Nephron progenitor cell (in vitro differentiated cells): ENCODE measurements around the gene IGIP.

ENCODE experiments used
- DNase-seq: peaks from one replicate; pipeline ENCODE4 v3.0.0; 2021
- H3K27ac Mint-ChIP-seq: 2 replicates; pipeline ENCODE4 v1.8.0; 2021; ENCODE audit warnings: mild to moderate bottlenecking, moderate library complexity, mixed read lengths
- H3K27me3 Mint-ChIP-seq: 2 replicates; pipeline ENCODE4 v1.8.0; 2021; ENCODE audit warnings: mild to moderate bottlenecking, low read depth, mixed read lengths; ENCODE audit not compliant: poor library complexity
- H3K36me3 Mint-ChIP-seq: 2 replicates; pipeline ENCODE4 v1.8.0; 2021; ENCODE audit warnings: low read depth, mixed read lengths
- H3K4me1 Mint-ChIP-seq: 2 replicates; pipeline ENCODE4 v1.8.0; 2021; ENCODE audit warnings: mixed read lengths
- H3K4me3 Mint-ChIP-seq: 2 replicates; pipeline ENCODE4 v1.8.0; 2021; ENCODE audit warnings: mild to moderate bottlenecking, moderate library complexity, mixed read lengths
- H3K9me3 Mint-ChIP-seq: 2 replicates; pipeline ENCODE4 v1.8.0; 2021; ENCODE audit warnings: mild to moderate bottlenecking, moderate library complexity, mixed read lengths
- TF ChIP-seq, protein P1 (sequence below): fragments of 200-600 bp; sonication (generic); IDR thresholded peaks from 2 replicates; pipeline ENCODE4 v1.5.0; 2021; ENCODE audit warnings: antibody characterized with exemption

The IGIP gene

GRCh38 chr5:140112685-140113179 lies 13.0 kb upstream of the IGIP start:
- TF ChIP-seq, protein P1, sequence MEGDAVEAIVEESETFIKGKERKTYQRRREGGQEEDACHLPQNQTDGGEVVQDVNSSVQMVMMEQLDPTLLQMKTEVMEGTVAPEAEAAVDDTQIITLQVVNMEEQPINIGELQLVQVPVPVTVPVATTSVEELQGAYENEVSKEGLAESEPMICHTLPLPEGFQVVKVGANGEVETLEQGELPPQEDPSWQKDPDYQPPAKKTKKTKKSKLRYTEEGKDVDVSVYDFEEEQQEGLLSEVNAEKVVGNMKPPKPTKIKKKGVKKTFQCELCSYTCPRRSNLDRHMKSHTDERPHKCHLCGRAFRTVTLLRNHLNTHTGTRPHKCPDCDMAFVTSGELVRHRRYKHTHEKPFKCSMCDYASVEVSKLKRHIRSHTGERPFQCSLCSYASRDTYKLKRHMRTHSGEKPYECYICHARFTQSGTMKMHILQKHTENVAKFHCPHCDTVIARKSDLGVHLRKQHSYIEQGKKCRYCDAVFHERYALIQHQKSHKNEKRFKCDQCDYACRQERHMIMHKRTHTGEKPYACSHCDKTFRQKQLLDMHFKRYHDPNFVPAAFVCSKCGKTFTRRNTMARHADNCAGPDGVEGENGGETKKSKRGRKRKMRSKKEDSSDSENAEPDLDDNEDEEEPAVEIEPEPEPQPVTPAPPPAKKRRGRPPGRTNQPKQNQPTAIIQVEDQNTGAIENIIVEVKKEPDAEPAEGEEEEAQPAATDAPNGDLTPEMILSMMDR, result no peak
- H3K9me3 Mint-ChIP-seq, result no peaks in the 10 kb centered on the region
- peak overlapping the region; percentile 55 for H3K4me3 Mint-ChIP-seq
- DNase-seq, result no peak
- no peaks in the 10 kb centered on the region for H3K36me3 Mint-ChIP-seq
- peaks cover 96% of the 10 kb centered on the region for H3K27me3 Mint-ChIP-seq
- no peak overlapping the region for H3K27ac Mint-ChIP-seq
- peaks cover 30% of the 10 kb centered on the region for H3K4me1 Mint-ChIP-seq

- peak overlapping the region; percentile 87 for H3K4me3 Mint-ChIP-seq
- H3K36me3 Mint-ChIP-seq, result no peaks in the 10 kb centered on the region
- no peak overlapping the region for H3K27ac Mint-ChIP-seq
- H3K9me3 Mint-ChIP-seq, result no peaks in the 10 kb centered on the region
- TF ChIP-seq, protein P1, result no peak
- peaks cover 96% of the 10 kb centered on the region for H3K27me3 Mint-ChIP-seq
- peaks cover 31% of the 10 kb centered on the region for H3K4me1 Mint-ChIP-seq
- peak; percentile 41 for DNase-seq
Observed at GRCh38 chr5:140113180-140113698, 12.5 kb upstream of the IGIP start.

- Mint-ChIP-seq H3K36me3 (no peaks in the 10 kb centered on the region), H3K9me3 (no peaks in the 10 kb centered on the region), H3K4me3 (peak within 1 kb of the TSS; percentile 87), H3K4me1 (peaks cover 32% of the 10 kb centered on the region), H3K27me3 (peaks cover 96% of the 10 kb centered on the region), H3K27ac (no peak within 1 kb of the TSS)
- TF ChIP-seq, protein P1, result peak; percentile 20
- DNase-seq, result peak; percentile 95
Observed at GRCh38 chr5:140113699-140114263, 12.0 kb upstream of the IGIP start, which contains the start of gene PURA. PURA (plus strand) TSS chr5:140114109; CDS start chr5:140114182, 73 bp downstream.

- no peaks in the 10 kb centered on the region for H3K9me3 Mint-ChIP-seq
- H3K27ac Mint-ChIP-seq, result no peak overlapping the region
- H3K27me3 Mint-ChIP-seq, result peaks cover 96% of the 10 kb centered on the region
- peak; percentile 60 for DNase-seq
- peak overlapping the region; percentile 87 for H3K4me3 Mint-ChIP-seq
- no peaks in the 10 kb centered on the region for H3K36me3 Mint-ChIP-seq
- TF ChIP-seq, protein P1, result no peak
- peaks cover 25% of the 10 kb centered on the region for H3K4me1 Mint-ChIP-seq
Observed at GRCh38 chr5:140114341-140115185, 11.2 kb upstream of the IGIP start.

DNA sequence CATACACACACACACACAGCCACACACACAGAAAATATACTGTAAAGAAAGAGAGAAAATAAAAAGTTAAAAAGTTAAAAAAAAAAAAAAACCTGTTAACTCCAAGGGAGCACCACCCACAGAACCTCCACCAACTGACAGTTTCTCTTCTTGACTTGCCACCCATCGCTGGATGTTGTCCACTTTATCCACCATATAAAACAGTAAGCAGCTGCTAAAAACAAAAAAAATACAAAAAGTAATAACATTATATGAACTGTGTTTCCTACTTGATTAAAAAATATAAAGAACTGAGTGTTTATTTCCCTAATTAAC lies 10.6 kb upstream of the IGIP start:
- H3K27ac Mint-ChIP-seq, result no peak overlapping the region
- TF ChIP-seq, protein P1, result no peak
- no peaks in the 10 kb centered on the region for H3K9me3 Mint-ChIP-seq
- H3K36me3 Mint-ChIP-seq, result no peaks in the 10 kb centered on the region
- no peak for DNase-seq
- H3K4me1 Mint-ChIP-seq, result peaks cover 25% of the 10 kb centered on the region
- H3K27me3 Mint-ChIP-seq, result peaks cover 90% of the 10 kb centered on the region
- peak overlapping the region; percentile 87 for H3K4me3 Mint-ChIP-seq
